ENCODE results near the gene GRXCR1.

The GRXCR1 gene

GRCh38 chr4:43041632-43042031 is 149.1 kb downstream of the GRXCR1 start:
- no peak for TF ChIP-seq CTCF (IDR thresholded peaks at IDR 0.05; ENCODE audit: insufficient read depth, low read depth, low read length, missing control alignments)
- no peak overlapping the region for H3K4me3 ChIP-seq (ENCODE audit: low read length)
- DNase-seq (ENCODE audit: low read depth), result no peak

- H3K4me3 ChIP-seq (ENCODE audit: low read length), result no peak overlapping the region
- no peak for DNase-seq (ENCODE audit: low read depth)
- TF ChIP-seq CTCF (IDR thresholded peaks at IDR 0.05; ENCODE audit: insufficient read depth, low read depth, low read length, missing control alignments), result no peak
Observed at GRCh38 chr4:43047058-43047457, 154.5 kb downstream of the GRXCR1 start.

GRCh38 chr4:43048570-43048969 is 156.1 kb downstream of the GRXCR1 start:
- DNase-seq (ENCODE audit: low read depth), result peak; percentile 13
- TF ChIP-seq CTCF (IDR thresholded peaks at IDR 0.05; ENCODE audit: insufficient read depth, low read depth, low read length, missing control alignments), result no peak
- no peak overlapping the region for H3K4me3 ChIP-seq (ENCODE audit: low read length)

- H3K4me3 ChIP-seq (ENCODE audit: low read length), result no peak overlapping the region
- TF ChIP-seq CTCF (IDR thresholded peaks at IDR 0.05; ENCODE audit: insufficient read depth, low read depth, low read length, missing control alignments), result no peak
- DNase-seq (ENCODE audit: low read depth), result no peak
Observed at GRCh38 chr4:43049326-43049725, 156.8 kb downstream of the GRXCR1 start.

- peak; percentile 76 for DNase-seq (ENCODE audit: low read depth)
- no peak for TF ChIP-seq CTCF (IDR thresholded peaks at IDR 0.05; ENCODE audit: insufficient read depth, low read depth, low read length, missing control alignments)
- H3K4me3 ChIP-seq (ENCODE audit: low read length), result no peak overlapping the region
Observed at GRCh38 chr4:43066415-43066814, 173.9 kb downstream of the GRXCR1 start.

- H3K4me3 ChIP-seq (ENCODE audit: low read length), result no peak overlapping the region
- no peak for TF ChIP-seq CTCF (IDR thresholded peaks at IDR 0.05; ENCODE audit: insufficient read depth, low read depth, low read length, missing control alignments)
- DNase-seq (ENCODE audit: low read depth), result no peak
Observed at GRCh38 chr4:43071069-43071468, 178.6 kb downstream of the GRXCR1 start.

All from epithelial cell of esophagus (primary cell).